ENCODE results near the gene LEFTY2.
"Not testable (repeated sequence)": the region's sequence is repeated elsewhere in the genome, so short reads cannot be mapped to it uniquely, and the experiment has no call there.

The LEFTY2 gene

GRCh38 chr1:225969751-225970150, 28.7 kb upstream of the LEFTY2 start:
- not testable (repeated sequence) for H3K36me3 ChIP-seq (ENCODE audit: insufficient read depth, low read length); H3K4me3 ChIP-seq (ENCODE audit: low read length); H2AFZ ChIP-seq (ENCODE audit: low read depth, low read length); H3K9me3 ChIP-seq (ENCODE audit: low read length); H3K4me1 ChIP-seq (ENCODE audit: insufficient read depth, low read length); H3K27me3 ChIP-seq (ENCODE audit: insufficient read depth, low read length)

GRCh38 chr1:225965231-225965630, 24.2 kb upstream of the LEFTY2 start:
- H3K27me3 ChIP-seq (ENCODE audit: insufficient read depth, low read length) = no peaks in the 10 kb centered on the region
- H3K4me3 ChIP-seq (ENCODE audit: low read length) = no peak overlapping the region
- H3K36me3 ChIP-seq (ENCODE audit: insufficient read depth, low read length) = no peaks in the 10 kb centered on the region
- H3K4me1 ChIP-seq (ENCODE audit: insufficient read depth, low read length) = peaks cover 3% of the 10 kb centered on the region
- no peak overlapping the region for H2AFZ ChIP-seq (ENCODE audit: low read depth, low read length)
- H3K9me3 ChIP-seq (ENCODE audit: low read length) = no peaks in the 10 kb centered on the region

- Histone ChIP-seq H3K4me1 (ENCODE audit: insufficient read depth, low read length) (peaks cover 2% of the 10 kb centered on the region), H2AFZ (ENCODE audit: low read depth, low read length) (no peak overlapping the region), H3K4me3 (ENCODE audit: low read length) (no peak overlapping the region), H3K27me3 (ENCODE audit: insufficient read depth, low read length) (no peaks in the 10 kb centered on the region), H3K36me3 (ENCODE audit: insufficient read depth, low read length) (no peaks in the 10 kb centered on the region), H3K9me3 (ENCODE audit: low read length) (no peaks in the 10 kb centered on the region)
These were observed 22.9 kb upstream of the LEFTY2 start for GRCh38 chr1:225963735-225964530.

GRCh38 chr1:225962440-225962975, 21.5 kb upstream of the LEFTY2 start:
- no peak overlapping the region for H2AFZ ChIP-seq (ENCODE audit: low read depth, low read length)
- H3K4me1 ChIP-seq (ENCODE audit: insufficient read depth, low read length) = no peaks in the 10 kb centered on the region
- H3K9me3 ChIP-seq (ENCODE audit: low read length) = no peaks in the 10 kb centered on the region
- no peaks in the 10 kb centered on the region for H3K27me3 ChIP-seq (ENCODE audit: insufficient read depth, low read length)
- no peak overlapping the region for H3K4me3 ChIP-seq (ENCODE audit: low read length)
- H3K36me3 ChIP-seq (ENCODE audit: insufficient read depth, low read length) = no peaks in the 10 kb centered on the region

- no peaks in the 10 kb centered on the region for H3K9me3 ChIP-seq (ENCODE audit: low read length)
These were observed 20.8 kb upstream of the LEFTY2 start for GRCh38 chr1:225961659-225962439.

GRCh38 chr1:225958041-225958440, 17.0 kb upstream of the LEFTY2 start:
- no peak overlapping the region for H2AFZ ChIP-seq (ENCODE audit: low read depth, low read length)
- no peak overlapping the region for H3K4me3 ChIP-seq (ENCODE audit: low read length)
- H3K9me3 ChIP-seq (ENCODE audit: low read length) = no peaks in the 10 kb centered on the region
- H3K4me1 ChIP-seq (ENCODE audit: insufficient read depth, low read length) = no peaks in the 10 kb centered on the region
- no peaks in the 10 kb centered on the region for H3K36me3 ChIP-seq (ENCODE audit: insufficient read depth, low read length)
- no peaks in the 10 kb centered on the region for H3K27me3 ChIP-seq (ENCODE audit: insufficient read depth, low read length)

More at GRCh38 chr1:225961659-225962439, 20.8 kb upstream of the LEFTY2 start:
- H3K4me3 ChIP-seq (ENCODE audit: low read length) = no peak overlapping the region
- no peaks in the 10 kb centered on the region for H3K36me3 ChIP-seq (ENCODE audit: insufficient read depth, low read length)
- H3K27me3 ChIP-seq (ENCODE audit: insufficient read depth, low read length) = no peaks in the 10 kb centered on the region
- no peaks in the 10 kb centered on the region for H3K4me1 ChIP-seq (ENCODE audit: insufficient read depth, low read length)
- no peak overlapping the region for H2AFZ ChIP-seq (ENCODE audit: low read depth, low read length)

GRCh38 chr1:225954753-225955152, 13.7 kb upstream of the LEFTY2 start:
- no peaks in the 10 kb centered on the region for H3K36me3 ChIP-seq (ENCODE audit: insufficient read depth, low read length)
- H3K9me3 ChIP-seq (ENCODE audit: low read length) = no peaks in the 10 kb centered on the region
- H3K4me1 ChIP-seq (ENCODE audit: insufficient read depth, low read length) = no peaks in the 10 kb centered on the region
- H3K4me3 ChIP-seq (ENCODE audit: low read length) = no peak overlapping the region
- H2AFZ ChIP-seq (ENCODE audit: low read depth, low read length) = no peak overlapping the region
- no peaks in the 10 kb centered on the region for H3K27me3 ChIP-seq (ENCODE audit: insufficient read depth, low read length)

- Histone ChIP-seq H2AFZ (ENCODE audit: low read depth, low read length) (no peak overlapping the region), H3K27me3 (ENCODE audit: insufficient read depth, low read length) (no peaks in the 10 kb centered on the region), H3K36me3 (ENCODE audit: insufficient read depth, low read length) (no peaks in the 10 kb centered on the region), H3K4me3 (ENCODE audit: low read length) (no peak overlapping the region), H3K4me1 (ENCODE audit: insufficient read depth, low read length) (no peaks in the 10 kb centered on the region), H3K9me3 (ENCODE audit: low read length) (no peaks in the 10 kb centered on the region)
These were observed 12.3 kb upstream of the LEFTY2 start for GRCh38 chr1:225953315-225953714.

GRCh38 chr1:225950905-225951497, 10.0 kb upstream of the LEFTY2 start:
- no peaks in the 10 kb centered on the region for H3K9me3 ChIP-seq (ENCODE audit: low read length)
- H3K4me3 ChIP-seq (ENCODE audit: low read length) = no peak overlapping the region
- no peaks in the 10 kb centered on the region for H3K36me3 ChIP-seq (ENCODE audit: insufficient read depth, low read length)
- no peak overlapping the region for H2AFZ ChIP-seq (ENCODE audit: low read depth, low read length)
- no peaks in the 10 kb centered on the region for H3K27me3 ChIP-seq (ENCODE audit: insufficient read depth, low read length)
- peaks cover 7% of the 10 kb centered on the region for H3K4me1 ChIP-seq (ENCODE audit: insufficient read depth, low read length)

- no peak overlapping the region for H2AFZ ChIP-seq (ENCODE audit: low read depth, low read length)
- no peaks in the 10 kb centered on the region for H3K9me3 ChIP-seq (ENCODE audit: low read length)
- H3K4me3 ChIP-seq (ENCODE audit: low read length) = no peak overlapping the region
- no peaks in the 10 kb centered on the region for H3K36me3 ChIP-seq (ENCODE audit: insufficient read depth, low read length)
- peaks cover 27% of the 10 kb centered on the region for H3K4me1 ChIP-seq (ENCODE audit: insufficient read depth, low read length)
- no peaks in the 10 kb centered on the region for H3K27me3 ChIP-seq (ENCODE audit: insufficient read depth, low read length)
These were observed 8.0 kb upstream of the LEFTY2 start for GRCh38 chr1:225949041-225949440.

- H3K4me3 ChIP-seq (ENCODE audit: low read length) = no peak overlapping the region
- no peaks in the 10 kb centered on the region for H3K27me3 ChIP-seq (ENCODE audit: insufficient read depth, low read length)
These were observed 5.8 kb upstream of the LEFTY2 start for GRCh38 chr1:225946803-225947202.

GRCh38 chr1:225946082-225946620, 5.1 kb upstream of the LEFTY2 start:
- peaks cover 39% of the 10 kb centered on the region for H3K4me1 ChIP-seq (ENCODE audit: insufficient read depth, low read length)

More at GRCh38 chr1:225946803-225947202, 5.8 kb upstream of the LEFTY2 start:
- Histone ChIP-seq H2AFZ (ENCODE audit: low read depth, low read length) (no peak overlapping the region), H3K36me3 (ENCODE audit: insufficient read depth, low read length) (no peaks in the 10 kb centered on the region), H3K4me1 (ENCODE audit: insufficient read depth, low read length) (peaks cover 32% of the 10 kb centered on the region), H3K9me3 (ENCODE audit: low read length) (no peaks in the 10 kb centered on the region)

GRCh38 chr1:225945564-225945963, 4.5 kb upstream of the LEFTY2 start:
- no peak overlapping the region for H2AFZ ChIP-seq (ENCODE audit: low read depth, low read length)
- H3K9me3 ChIP-seq (ENCODE audit: low read length) = no peaks in the 10 kb centered on the region
- peaks cover 42% of the 10 kb centered on the region for H3K4me1 ChIP-seq (ENCODE audit: insufficient read depth, low read length)
- H3K36me3 ChIP-seq (ENCODE audit: insufficient read depth, low read length) = no peaks in the 10 kb centered on the region
- H3K4me3 ChIP-seq (ENCODE audit: low read length) = no peak overlapping the region
- H3K27me3 ChIP-seq (ENCODE audit: insufficient read depth, low read length) = no peaks in the 10 kb centered on the region

More at GRCh38 chr1:225946082-225946620, 5.1 kb upstream of the LEFTY2 start:
- Histone ChIP-seq H2AFZ (ENCODE audit: low read depth, low read length) (no peak overlapping the region), H3K27me3 (ENCODE audit: insufficient read depth, low read length) (no peaks in the 10 kb centered on the region), H3K36me3 (ENCODE audit: insufficient read depth, low read length) (no peaks in the 10 kb centered on the region), H3K4me3 (ENCODE audit: low read length) (no peak overlapping the region), H3K9me3 (ENCODE audit: low read length) (no peaks in the 10 kb centered on the region)
